Mammary epithelial cell (primary cell): ENCODE measurements around the gene IL7R.

Experiments used
- EZH2 ChIP-seq: IDR thresholded peaks from 2 replicates; pipeline ENCODE4 v1.6.1; 2012; ENCODE audit warnings: low read length, inconsistent platforms, borderline replicate concordance
- TF ChIP-seq, protein P1 (sequence below), 2 donors: IDR thresholded peaks in 1 of 2; conservative IDR thresholded peaks in 1 of 2; 2 replicates each; pipeline ENCODE4 v1.5.1; 2011 to 2012; ENCODE audit warnings: inconsistent platforms in 2 of 2, low read length in 2 of 2, mild to moderate bottlenecking in 2 of 2, control low read depth in 1 of 2, low read depth in 1 of 2; ENCODE audit not compliant: insufficient read depth in 1 of 2; ENCODE audit errors: extremely low read depth in 1 of 2

DNA sequence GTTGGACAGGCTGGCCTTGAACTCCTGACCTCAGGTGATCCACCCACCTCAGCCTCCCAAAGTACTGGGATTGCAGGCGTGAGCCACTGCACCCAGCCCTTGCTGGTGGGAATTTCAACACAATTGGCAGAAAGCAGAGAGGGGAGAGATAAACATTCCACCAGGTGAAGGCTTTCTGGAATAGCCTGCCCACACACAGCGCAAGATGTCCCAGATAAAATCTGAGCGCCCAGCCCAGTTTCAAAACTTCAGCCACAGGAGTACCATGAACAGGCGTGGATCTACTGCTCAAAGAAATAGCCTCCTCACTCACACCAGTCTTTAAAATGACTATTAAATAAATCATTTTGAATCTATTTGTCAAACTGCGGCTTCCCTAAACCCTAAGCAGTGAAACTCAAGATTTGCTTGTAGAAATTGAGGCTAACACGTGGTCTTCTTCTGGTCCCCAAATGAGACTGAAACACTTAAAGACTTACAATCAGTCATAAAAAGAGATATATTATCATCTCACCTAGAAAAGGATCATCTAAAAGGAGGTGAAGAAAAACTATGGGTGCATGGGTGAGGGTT lies 47.0 kb downstream of the IL7R start:
- TF ChIP-seq, protein P1, sequence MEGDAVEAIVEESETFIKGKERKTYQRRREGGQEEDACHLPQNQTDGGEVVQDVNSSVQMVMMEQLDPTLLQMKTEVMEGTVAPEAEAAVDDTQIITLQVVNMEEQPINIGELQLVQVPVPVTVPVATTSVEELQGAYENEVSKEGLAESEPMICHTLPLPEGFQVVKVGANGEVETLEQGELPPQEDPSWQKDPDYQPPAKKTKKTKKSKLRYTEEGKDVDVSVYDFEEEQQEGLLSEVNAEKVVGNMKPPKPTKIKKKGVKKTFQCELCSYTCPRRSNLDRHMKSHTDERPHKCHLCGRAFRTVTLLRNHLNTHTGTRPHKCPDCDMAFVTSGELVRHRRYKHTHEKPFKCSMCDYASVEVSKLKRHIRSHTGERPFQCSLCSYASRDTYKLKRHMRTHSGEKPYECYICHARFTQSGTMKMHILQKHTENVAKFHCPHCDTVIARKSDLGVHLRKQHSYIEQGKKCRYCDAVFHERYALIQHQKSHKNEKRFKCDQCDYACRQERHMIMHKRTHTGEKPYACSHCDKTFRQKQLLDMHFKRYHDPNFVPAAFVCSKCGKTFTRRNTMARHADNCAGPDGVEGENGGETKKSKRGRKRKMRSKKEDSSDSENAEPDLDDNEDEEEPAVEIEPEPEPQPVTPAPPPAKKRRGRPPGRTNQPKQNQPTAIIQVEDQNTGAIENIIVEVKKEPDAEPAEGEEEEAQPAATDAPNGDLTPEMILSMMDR (conservative IDR thresholded peaks at IDR 0.05 in 1 of 2, IDR thresholded peaks at IDR 0.05 in 1 of 2; ENCODE audit: extremely low read depth in 1 of 2, insufficient read depth in 1 of 2, low read depth in 1 of 2, low read length in 2 of 2), result no peak
- TF ChIP-seq EZH2, result no peak
